ENCODE data around the gene SCIMP. TPM values are rescaled to one million over a fixed set of nuclear protein-coding genes. Genes with fewer than 3 reads are reported as not detected.

Gene SCIMP
- total RNA-seq, 1 experiment from 2014 or later = not detected

- no peak overlapping the region for H3K4me2 ChIP-seq (ENCODE audit: low read length)
- POLR2A ChIA-PET = no interaction called here
- BruUV-seq (replicated peaks) = no TSS peak
- ATAC-seq = no peak
- no peak for TF ChIP-seq JUND (IDR thresholded peaks at IDR 0.05)
- no peak for TF ChIP-seq ATF3 (IDR thresholded peaks at IDR 0.05)
- TF ChIP-seq SIN3A (IDR thresholded peaks at IDR 0.05; ENCODE audit: low read depth) = no peak
- TF ChIP-seq ELF1 (IDR thresholded peaks at IDR 0.05; ENCODE audit: borderline replicate concordance, low read depth) = no peak
- TF ChIP-seq POLR2A (IDR thresholded peaks at IDR 0.05; ENCODE audit: borderline replicate concordance, extremely low read depth, insufficient read depth, insufficient read length) = no peak
- TF ChIP-seq, protein P1, sequence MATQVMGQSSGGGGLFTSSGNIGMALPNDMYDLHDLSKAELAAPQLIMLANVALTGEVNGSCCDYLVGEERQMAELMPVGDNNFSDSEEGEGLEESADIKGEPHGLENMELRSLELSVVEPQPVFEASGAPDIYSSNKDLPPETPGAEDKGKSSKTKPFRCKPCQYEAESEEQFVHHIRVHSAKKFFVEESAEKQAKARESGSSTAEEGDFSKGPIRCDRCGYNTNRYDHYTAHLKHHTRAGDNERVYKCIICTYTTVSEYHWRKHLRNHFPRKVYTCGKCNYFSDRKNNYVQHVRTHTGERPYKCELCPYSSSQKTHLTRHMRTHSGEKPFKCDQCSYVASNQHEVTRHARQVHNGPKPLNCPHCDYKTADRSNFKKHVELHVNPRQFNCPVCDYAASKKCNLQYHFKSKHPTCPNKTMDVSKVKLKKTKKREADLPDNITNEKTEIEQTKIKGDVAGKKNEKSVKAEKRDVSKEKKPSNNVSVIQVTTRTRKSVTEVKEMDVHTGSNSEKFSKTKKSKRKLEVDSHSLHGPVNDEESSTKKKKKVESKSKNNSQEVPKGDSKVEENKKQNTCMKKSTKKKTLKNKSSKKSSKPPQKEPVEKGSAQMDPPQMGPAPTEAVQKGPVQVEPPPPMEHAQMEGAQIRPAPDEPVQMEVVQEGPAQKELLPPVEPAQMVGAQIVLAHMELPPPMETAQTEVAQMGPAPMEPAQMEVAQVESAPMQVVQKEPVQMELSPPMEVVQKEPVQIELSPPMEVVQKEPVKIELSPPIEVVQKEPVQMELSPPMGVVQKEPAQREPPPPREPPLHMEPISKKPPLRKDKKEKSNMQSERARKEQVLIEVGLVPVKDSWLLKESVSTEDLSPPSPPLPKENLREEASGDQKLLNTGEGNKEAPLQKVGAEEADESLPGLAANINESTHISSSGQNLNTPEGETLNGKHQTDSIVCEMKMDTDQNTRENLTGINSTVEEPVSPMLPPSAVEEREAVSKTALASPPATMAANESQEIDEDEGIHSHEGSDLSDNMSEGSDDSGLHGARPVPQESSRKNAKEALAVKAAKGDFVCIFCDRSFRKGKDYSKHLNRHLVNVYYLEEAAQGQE (IDR thresholded peaks at IDR 0.05; ENCODE audit: low read depth) = no peak
- no peak for TF ChIP-seq SP1 (IDR thresholded peaks at IDR 0.05; ENCODE audit: low read depth)
- TF ChIP-seq ZBTB33 (IDR thresholded peaks at IDR 0.05; ENCODE audit: extremely low read depth, insufficient replicate concordance, low read length) = no peak
- TF ChIP-seq MAX (IDR thresholded peaks at IDR 0.05) = no peak
- TF ChIP-seq POLR2AphosphoS5 (IDR thresholded peaks at IDR 0.05; ENCODE audit: low read depth, low read length) = no peak
- no peak for TF ChIP-seq SRF (IDR thresholded peaks at IDR 0.05; ENCODE audit: low read depth)
- no peak for TF ChIP-seq RAD21 (IDR thresholded peaks at IDR 0.05; ENCODE audit: low read depth)
- TF ChIP-seq EGR1 (IDR thresholded peaks at IDR 0.05; ENCODE audit: low read depth) = no peak
- intact Hi-C loops (cut with micrococcal nuclease) = no loop called here
- H4K20me1 ChIP-seq (ENCODE audit: insufficient read depth) = no peaks in the 10 kb centered on the region
- peaks cover 0 to 4% of the 10 kb centered on the region in 2 experiments; a peak in 1 of 4 replicates for H3K4me1 ChIP-seq (ENCODE audit: control insufficient read depth in 1 of 2, insufficient read depth in 2 of 2, low read length in 2 of 2)
- H3K4me3 ChIP-seq (replicated peaks in 1 of 2; ENCODE audit: low read depth in 1 of 2, low read length in 2 of 2) = no peak overlapping the region
- RAD21 ChIA-PET (ENCODE audit: low non-redundant PET in 1 of 2, low total read pairs in 2 of 2, uncharacterized antibody in 2 of 2, unreplicated experiment in 2 of 2) = no interaction called here
- no peaks in the 10 kb centered on the region for H3K36me3 ChIP-seq (ENCODE audit: control insufficient read depth in 1 of 2, insufficient read depth in 2 of 2, low read length in 2 of 2)
- H3K9me2 ChIP-seq (ENCODE audit: insufficient read depth) = no peaks in the 10 kb centered on the region
- no peak for DNase-seq (ENCODE audit: low read depth, low spot score)
- H3K79me2 ChIP-seq (ENCODE audit: insufficient read depth, low read length) = no peaks in the 10 kb centered on the region
- H3K9me3 ChIP-seq (ENCODE audit: control insufficient read depth in 1 of 2, insufficient read depth in 1 of 2, low read depth in 1 of 2, low read length in 2 of 2) = no peaks in the 10 kb centered on the region
- no peak overlapping the region for H2AFZ ChIP-seq (ENCODE audit: low read depth, low read length, poor library complexity, severe bottlenecking)
- no peak overlapping the region for H3K27ac ChIP-seq (ENCODE audit: low read depth, low read length)
- no peaks in the 10 kb centered on the region for H3K27me3 ChIP-seq (ENCODE audit: insufficient read depth, low read length)
- H3K9ac ChIP-seq (ENCODE audit: low read length) = no peak overlapping the region
- CTCF ChIA-PET = no interaction called here
Measured at GRCh38 chr17:5200360-5200759, 34.3 kb downstream of the SCIMP start.

Measured in HCT116 (cell line).